Activated T-helper 1 cell treated with Interleukin-2 at 50 U/mL for 16 hours (primary cell): ENCODE data around the gene PKLR.
A peak's percentile ranks its signal among the peaks of the same experiment; 100 is the strongest.
"Not testable (repeated sequence)": the region's sequence is repeated elsewhere in the genome, so short reads cannot be mapped to it uniquely, and the experiment has no call there.

Experiments used
- DNase-seq: peaks from one replicate; pipeline ENCODE4 v3.0.0-alpha.2; 2020; ENCODE audit warnings: low read depth

The PKLR gene

DNA sequence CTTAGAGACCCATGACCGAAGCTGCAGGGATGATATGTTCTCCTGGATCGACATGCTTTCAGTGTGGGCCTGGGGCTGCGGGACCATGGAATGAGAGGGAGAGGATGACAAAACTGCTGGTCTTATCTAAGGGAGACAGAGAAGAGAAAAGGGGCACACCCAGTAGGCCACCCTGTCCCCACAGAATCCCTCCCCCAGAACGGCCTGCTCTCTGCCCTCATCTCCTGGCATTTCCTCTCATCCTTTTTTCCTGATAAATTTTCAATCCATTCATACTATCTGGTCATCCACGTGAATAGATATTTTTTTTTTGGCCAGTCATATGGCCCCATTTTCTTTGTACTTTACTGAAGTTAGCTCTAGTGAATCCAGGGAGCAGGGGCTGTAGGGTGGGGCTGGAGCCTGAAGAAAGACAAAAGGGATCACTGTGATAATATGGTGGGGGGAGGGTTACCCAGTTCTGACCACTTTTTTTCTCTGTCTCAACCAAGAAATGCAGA, at the start of gene PKLR:
TSS of gene PKLR (minus strand) at position 97 of the 500 bp plus-strand sequence. CDS start at position 54, 43 bp downstream.
- no peak for DNase-seq

DNA sequence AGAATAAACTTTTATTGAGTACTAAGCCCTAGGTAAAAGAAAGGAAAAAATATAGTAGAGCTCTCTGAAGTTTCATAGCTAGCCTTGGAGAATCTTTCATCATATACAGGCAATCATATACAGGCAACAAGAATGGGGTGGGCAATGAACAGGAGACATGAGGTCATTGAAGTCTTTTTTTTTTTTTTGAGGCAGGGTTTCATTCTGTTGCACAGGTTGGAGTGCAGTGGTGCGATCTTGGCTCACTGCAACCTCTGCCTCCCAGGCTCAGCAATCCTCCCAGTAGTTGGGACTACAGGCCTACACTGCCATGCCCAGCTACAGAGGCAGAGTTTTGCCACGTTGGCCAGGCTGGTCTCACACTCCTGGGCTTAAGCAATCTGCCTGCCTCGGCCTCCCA, 41.6 kb upstream of the PKLR start:
- no peak for DNase-seq

DNA sequence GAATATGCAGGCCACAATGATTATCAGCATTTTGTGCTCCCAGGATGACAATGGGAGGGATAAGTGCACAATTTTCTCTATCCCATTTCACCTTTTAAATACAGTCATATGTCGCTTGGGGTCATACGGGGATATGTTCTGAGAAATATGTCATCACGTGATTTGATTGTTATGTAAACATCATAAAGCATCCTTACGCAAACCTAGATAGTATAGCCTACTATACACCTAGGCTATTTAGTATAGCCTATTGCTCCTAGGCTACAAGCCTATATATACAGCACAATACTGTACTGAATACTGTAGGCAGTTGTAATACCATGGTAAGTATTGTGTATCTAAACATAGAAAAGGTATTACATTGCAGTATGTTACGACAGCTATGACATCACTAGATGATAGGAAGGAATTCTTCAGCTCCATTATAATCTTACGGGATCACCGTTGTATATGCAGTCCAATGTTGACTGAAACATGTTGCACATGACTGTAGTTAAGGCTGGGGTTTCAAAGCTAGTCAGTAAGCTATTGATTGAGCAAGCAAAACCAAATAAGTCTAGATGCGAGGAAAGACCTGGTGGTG, 38.4 kb upstream of the PKLR start:
- no peak for DNase-seq

DNA sequence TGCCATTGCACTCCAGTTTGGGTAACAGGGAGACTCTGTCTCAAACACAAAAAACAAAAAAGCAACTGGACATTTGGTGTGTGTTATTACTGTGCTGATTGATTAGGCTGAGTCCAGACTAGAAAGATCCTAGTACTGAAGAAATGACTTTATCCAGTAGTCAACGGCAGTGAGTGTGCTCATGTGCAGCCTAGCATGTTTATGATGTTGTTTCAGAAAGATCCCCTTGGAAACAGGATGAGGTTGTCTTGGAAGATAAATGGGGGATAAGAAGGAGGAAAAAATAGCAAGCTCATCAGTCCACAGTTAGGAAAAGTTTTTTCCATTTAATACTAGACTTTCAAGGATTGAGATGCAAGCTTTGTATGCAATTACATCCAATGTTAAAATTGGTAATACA, 33.7 kb upstream of the PKLR start:
- no peak for DNase-seq

DNA sequence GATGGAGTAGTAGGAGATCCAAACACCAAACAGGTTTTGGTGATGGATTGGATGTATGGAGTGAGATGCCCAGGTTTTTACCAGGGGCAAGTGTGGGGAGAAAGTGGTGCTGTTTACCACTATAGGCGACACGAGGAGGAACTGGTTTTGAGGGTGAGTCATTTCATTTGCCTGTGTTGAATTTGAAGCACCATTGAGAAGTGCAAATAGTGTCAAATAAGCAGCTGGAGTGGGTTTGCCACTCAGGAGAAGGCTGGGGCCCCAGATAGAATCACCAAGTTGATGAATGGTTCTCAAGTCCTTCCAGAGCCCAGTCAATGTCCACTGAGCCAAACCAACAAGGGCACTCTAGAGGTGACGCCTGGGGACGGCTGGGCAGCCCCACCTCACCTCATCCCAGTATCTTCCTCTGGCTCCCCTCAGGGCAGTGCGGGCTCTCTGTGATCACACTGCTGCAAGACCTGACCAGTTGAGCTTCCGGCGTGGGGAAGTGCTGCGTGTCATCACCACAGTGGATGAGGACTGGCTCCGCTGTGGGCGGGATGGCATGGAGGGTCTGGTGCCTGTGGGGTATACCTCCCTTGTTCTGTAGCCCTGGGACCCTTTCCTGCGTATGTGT, 28.9 kb upstream of the PKLR start:
- DNase-seq, result no peak

DNA sequence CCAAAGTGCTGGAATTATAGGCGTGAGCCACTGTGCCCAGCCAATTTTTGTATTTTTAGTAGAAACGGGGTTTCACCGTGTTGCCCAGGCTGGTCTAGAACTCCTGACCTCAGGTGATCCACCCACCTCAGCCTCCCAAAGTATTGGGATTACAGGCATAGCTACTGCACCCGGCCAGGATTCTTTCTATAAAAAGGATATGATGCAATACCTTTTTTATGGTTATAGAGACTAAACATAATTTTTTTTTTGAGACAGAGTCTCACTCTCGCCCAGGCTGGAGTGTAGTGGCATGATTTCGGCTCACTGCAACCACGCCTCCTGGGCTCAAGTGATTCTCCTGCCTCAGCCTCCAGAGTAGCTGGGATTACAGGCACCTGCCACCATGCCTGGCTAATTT, 27.6 kb upstream of the PKLR start:
- DNase-seq, result not testable (repeated sequence)

DNA sequence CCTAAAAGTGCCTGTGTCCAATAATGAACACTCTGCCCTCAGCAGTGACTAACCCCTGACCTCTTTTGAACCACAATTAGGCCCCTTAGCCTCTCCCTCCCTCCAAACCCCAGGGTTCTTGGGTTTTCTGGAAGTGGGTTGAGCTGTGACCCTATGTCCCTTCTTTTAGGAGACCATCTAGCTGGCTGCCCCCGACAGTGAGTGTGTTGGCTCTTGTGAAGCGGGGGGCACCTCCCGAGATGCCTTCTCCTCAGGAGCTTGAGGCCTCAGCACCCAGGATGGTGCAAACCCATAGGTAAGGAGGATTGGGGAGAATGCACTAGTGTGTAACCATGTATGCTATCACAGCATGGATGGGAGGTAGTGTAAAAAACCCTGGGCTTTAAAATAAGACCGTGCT, 26.7 kb upstream of the PKLR start:
- no peak for DNase-seq

DNA sequence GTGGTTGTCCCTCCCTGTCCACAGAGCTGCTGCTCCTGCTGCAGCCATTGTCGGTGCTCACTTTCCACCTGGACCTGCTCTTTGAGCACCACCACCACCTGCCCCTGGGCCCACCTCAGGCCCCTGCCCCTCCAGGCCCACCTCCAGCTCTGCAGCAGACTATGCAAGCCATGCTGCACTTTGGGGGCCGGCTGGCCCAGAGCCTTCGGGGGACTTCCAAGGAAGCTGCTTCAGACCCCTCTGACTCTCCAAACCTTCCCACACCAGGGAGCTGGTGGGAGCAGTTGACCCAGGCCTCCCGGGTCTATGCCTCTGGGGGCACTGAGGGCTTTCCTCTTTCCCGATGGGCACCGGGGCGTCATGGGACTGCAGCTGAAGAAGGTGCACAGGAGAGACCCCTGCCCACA, 25.4 kb upstream of the PKLR start:
- DNase-seq, result no peak

DNA sequence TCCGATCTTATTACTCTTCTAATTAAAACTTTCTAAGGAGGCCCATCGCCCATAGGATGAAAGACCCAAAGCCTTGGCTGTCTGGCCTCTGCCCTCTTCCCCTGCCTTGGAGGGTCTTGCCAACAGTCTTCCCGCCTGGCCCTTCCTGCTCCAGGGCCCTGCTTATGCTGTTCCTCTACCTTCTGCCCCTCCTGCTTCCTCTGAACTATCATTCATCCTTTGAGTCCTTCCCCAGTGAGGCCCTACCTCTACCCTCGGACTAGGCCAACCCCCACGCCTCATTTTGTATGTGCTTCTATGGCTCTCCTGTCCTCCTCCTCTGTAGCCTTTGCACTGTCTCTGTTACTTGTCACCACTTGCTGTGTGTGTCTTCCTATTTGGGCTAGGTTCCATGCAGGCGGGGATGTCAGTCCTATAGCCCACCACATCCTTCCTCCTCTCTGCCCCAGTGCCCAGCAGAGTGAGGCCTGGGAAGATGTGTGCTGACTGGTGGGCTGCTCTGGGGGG, 24.8 kb upstream of the PKLR start:
- DNase-seq, result no peak

DNA sequence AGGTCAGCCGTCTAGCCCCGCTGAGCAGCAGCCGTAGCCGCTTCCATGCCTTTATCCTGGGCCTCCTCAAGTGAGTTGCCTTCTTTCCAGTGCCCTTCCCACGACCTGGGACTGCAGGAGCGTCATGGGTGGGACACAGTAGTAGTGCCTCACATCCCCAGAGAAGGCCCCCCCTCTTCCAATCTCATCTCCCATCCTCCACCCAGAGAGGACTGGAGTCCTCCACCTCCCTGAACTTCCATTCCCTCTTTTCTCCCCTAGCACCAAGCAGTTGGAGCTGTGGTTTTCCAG, 24.3 kb upstream of the PKLR start:
- DNase-seq, result no peak

DNA sequence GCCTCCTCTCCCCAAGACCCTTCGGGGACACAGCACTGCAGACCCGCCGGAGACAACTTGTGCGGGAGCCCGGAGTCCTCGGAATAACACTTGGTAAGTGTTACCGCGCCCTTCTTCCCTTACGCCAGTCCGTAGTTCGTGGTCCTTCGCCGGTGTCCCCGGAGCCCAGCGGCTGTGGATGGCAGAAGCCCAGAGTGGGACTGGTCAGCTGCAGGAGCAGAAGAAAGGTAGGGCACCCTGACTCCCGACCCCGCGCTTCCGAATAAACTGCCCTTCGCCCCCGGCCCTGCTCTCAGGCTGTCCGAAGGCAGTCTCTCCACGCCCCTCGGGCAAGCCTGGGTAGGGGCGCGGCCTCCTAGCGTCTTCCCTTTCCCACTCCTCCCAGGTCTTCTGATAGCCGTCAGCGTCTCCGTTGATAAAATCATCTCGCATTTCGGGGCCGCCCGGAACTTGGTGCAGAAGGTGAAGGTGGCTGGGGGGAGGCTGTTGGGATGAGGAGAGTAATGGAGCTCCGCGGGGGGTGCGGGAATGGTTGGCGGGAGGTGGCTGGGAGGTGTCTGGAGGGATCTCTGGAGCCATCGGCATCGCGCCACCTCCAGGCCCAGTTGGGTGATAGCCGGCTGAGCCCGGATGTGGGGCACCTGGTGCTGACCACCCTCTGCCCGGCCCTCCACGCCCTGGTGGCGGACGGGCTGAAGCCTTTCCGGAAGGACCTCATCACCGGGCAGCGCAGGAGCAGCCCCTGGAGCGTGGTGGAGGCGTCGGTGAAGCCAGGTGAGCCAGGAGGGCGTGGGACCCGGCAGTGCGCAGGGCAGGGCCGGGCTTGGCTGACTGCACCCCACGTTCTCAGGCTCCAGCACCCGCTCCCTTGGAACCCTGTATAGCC, 23.7 kb upstream of the PKLR start:
- DNase-seq, result no peak

DNA sequence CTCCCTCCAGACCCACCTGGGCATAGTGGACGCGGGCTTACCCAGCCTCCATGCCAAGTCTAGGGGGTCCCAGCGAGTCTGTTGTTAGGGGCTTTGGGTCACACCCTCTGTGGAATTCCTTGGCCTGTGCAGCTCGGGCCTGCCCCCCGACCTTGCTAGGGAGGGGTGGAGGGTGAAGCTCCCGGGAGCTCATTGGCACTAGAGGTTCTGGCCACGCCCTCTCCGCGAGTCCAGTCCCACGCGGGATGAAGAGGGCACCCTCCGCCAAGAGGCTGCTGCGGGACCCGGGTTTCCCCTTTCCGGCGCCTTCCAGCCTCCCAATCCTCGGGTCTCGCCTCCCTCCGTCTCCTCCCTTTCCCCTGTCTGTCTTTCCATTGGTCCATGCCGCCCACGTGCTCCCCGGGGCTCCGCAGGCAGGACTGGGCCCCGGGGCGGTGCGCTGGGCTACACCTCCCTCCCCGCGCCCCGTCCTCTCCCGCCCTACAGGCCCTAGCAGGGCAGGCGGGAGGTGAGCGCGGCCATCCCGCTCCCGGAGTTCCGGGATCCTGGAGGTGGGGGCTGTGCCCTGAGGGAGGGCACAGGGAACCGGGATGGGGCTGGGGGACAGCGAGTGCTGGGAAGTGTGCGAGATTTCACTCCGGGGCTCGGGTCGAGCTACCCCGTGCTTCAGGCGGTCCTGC, 22.9 kb upstream of the PKLR start:
- peak; percentile 78 for DNase-seq

DNA sequence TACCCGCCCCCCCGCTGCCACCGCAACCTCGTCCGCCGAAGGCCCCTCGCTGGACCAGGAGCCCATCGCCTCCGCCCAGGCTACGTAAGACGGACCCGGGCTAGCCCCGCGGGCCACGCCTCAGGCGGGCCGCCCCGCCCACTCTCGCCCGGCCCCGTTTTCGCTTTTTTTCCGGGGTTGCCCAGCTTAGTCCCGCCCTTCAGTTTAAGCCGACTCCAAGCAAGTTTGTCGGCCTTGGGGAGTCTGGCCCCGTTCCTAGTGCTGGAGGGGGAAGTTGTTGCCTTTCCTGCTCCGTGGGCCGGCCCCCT, 22.4 kb upstream of the PKLR start:
- peak; percentile 70 for DNase-seq

DNA sequence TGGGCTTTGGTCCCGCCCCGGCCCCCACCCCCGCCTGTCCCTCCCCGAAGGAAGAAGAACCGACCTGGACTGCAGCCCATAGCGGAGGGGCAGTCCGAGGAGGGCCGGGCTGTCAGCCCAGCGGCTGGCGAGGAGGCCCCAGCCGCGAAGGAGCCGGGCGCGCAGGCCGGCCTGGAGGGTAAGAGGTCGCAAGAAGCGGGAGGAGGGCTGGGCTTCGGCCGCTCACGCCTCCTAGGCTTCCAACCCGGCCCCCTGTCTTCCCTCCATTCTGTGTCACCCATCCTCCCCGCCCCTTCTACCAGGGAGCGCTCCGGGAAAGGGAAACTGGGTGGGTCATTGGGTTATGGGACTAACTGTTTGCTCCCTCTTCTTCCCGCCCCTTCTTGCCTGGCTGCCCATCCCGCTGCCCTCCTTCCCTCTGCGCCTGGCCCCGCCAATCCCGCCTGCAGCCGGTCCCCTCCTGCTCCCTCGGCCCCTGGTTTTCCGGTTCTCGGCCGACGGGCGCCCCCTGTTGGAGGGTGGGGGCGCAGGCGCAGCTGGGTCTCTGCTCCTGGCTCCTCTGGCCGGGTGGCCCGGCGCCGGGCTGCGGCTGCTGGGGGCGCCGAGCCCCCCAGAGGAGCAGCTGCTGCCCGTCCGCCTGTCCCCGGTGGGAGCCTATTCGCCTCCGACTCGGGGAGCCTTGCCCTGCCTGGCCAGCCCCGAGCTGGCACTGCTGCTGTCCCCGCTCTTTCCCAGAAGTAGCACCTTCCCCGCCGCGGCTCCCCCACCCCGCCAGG, 21.9 kb upstream of the PKLR start:
- peak; percentile 74 for DNase-seq

DNA sequence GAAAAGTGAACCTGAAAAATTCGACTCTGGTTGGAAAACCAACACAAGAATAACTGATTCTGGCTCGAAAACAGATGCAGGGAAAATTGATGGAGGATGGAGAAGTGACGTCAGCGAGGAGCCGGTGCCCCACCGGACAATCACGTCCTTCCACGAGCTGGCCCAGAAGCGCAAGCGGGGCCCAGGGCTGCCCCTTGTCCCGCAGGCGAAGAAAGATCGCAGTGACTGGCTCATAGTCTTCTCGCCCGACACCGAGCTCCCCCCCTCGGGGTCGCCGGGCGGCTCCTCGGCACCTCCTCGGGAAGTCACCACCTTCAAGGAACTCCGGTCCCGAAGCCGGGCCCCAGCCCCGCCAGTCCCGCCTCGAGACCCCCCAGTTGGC, 21.3 kb upstream of the PKLR start:
- DNase-seq, result no peak

DNA sequence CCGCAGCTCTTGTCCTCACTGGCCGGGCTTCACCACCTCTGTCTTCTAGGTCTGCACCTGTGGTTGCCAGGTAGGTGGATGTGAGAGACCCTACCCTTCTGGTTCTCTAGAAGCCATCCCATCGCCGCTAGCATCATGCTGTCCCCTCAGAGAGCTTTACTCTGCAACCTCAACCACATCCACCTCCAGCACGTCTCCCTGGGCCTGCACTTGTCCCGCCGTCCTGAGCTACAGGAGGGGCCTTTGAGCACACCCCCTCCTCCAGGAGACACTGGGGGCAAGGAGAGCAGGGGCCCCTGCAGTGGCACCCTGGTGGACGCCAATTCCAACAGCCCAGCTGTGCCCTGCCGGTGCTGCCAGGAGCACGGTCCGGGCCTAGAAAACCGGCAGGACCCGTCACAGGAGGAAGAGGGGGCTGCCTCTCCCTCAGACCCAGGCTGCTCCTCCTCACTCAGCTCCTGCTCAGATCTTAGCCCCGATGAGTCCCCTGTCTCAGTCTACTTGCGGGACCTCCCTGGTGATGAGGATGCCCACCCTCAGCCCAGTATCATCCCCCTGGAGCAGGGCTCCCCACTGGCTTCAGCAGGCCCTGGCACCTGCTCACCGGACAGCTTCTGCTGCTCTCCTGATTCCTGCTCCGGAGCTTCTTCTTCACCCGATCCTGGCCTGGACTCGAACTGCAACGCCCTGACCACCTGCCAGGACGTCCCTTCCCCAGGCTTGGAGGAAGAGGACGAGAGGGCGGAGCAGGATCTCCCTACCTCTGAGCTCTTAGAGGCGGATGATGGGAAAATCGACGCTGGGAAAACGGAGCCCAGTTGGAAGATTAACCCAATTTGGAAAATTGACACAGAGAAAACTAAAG, 20.6 kb upstream of the PKLR start:
- no peak for DNase-seq

DNA sequence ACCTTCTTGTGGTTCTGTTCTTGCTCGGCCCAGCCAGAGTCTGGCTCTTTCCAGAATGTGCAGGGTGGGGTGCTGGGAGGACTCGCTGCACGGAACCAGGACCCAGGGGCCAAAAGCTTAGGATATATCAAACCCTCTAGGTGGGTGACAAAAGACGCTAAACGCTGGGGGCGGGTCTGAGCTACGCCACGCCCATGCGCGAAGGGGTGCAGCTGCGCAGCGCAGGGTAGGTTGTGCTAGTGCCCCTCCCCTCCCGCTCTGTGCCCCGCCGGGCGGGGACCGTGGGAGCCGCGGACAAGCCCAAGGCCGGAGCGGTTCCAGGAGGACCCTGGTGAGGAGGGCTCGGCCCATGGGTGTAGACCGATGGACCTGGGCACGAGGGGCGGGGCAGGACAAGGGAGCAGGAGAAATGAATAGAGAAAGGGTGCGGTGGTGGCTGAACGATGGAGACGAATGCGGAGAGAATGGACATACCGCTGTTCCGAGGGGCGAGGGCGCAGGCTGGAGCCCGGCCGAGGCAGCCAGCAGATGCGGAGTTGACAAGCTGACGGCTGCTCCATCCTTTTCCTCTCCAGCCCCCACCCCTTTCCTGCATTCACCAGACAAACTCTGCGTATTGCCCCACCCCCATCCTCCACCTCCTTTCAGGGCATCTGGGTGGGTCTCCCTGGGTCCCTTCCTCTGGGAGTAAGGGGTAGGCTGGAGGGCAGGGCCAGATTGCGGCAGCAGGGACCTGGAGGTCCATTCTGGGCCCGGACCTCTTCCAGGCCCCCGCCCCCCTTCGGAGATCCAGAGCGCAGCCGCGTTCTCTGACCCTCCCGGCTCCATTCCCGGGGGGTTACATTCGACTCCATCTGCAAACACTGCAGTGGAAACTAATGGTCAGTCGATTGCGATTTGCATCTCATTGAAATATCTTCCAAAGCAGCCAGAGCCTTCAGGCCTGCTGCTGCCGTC, 19.7 kb upstream of the PKLR start, which contains the start of gene RUSC1:
TSS of gene RUSC1 (plus strand) at position 234 of the 957 bp plus-strand sequence. CDS start 880 bp downstream, outside the sequence.
- DNase-seq, result peak; percentile 57

DNA sequence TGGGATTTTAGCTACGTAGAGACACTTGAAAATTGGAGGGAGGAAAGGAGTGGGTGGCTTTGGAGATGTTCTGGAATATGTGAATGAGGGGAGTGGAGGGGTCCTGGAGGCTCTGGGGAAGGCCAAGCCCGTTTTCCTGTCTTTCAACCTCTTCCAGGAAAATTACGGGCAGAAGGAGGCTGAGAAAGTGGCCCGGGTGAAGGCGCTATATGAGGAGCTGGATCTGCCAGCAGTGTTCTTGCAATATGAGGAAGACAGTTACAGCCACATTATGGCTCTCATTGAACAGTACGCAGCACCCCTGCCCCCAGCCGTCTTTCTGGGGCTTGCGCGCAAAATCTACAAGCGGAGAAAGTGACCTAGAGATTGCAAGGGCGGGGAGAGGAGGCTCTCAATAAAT, 19.0 kb upstream of the PKLR start:
- no peak for DNase-seq

DNA sequence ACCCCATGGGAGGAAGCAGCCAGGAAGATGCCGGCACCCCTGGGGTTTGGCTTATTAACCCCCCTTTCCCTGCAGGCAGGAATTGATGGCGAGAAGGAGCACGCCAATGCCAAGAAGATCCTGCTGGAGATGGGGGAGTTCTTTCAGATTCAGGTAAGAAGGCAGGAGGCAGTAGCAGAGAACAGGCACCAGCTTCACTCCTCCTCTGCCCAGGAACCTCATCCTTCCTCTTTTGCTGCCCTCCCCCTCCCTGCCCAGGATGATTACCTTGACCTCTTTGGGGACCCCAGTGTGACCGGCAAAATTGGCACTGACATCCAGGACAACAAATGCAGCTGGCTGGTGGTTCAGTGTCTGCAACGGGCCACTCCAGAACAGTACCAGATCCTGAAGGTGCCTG, 18.3 kb upstream of the PKLR start:
- no peak for DNase-seq

DNA sequence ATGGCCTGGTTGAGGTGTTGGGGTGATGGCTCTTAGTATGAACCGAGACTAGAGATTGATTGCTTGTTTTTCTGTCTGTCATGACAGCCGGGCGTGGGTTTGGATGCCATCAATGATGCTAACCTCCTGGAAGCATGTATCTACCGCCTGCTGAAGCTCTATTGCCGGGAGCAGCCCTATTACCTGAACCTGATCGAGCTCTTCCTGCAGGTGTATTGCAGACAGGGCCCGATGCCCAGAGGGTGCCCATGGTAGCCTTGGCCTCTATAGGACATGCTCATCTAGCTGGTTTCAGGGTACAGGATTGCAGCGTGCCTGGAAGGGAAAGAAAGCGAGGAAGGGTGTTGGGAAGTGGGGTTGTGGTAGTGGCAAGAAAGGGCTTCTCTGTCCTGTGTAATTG, 16.8 kb upstream of the PKLR start:
- DNase-seq, result no peak
